HG03354 (cell line): Measurements from ENCODE around the gene FAM89B.

Experiments used
- ATAC-seq: cut with Tn5 transposase; IDR thresholded peaks from one replicate; pipeline ENCODE4 v1.9.1; 2021; ENCODE audit warnings: mild to moderate bottlenecking; ENCODE audit not compliant: unreplicated experiment, poor library complexity, severe bottlenecking

The FAM89B gene

DNA sequence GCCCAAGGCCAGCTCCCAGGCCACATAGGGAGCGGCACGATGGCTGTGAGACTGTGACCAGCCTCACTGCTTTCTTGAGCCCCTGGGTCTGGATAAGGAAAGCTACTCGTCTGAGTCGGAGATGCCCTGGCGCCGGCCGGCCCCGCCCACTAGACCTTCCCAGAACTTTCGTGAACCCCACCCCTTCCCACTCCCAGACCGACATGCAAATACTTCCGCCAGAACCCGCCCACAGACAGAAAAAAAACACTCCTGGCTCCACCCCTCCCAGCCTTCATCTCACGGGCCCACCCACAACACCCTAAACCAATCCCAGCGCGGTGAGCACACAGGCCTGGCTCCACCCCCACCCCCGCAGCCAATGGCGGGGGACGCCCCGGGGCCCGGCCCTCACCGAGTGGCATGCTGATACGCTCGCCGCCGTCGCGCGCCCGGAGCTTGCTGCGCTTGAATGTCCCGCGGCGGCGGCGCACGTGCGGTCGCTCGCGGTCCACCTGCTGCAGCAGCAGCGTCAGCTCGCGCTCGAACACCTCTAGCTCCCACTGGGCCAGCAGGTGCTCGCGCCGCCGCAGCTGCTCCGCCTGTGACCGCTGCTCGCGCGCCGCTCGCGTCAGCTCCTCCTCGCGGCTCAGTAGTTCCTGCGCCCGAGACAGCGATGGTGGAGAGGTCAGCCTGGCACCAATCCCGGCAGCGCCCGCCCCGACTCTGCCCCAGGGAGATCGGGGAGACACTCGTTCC is 34.7 kb downstream of the FAM89B start:
- no peak for ATAC-seq

DNA sequence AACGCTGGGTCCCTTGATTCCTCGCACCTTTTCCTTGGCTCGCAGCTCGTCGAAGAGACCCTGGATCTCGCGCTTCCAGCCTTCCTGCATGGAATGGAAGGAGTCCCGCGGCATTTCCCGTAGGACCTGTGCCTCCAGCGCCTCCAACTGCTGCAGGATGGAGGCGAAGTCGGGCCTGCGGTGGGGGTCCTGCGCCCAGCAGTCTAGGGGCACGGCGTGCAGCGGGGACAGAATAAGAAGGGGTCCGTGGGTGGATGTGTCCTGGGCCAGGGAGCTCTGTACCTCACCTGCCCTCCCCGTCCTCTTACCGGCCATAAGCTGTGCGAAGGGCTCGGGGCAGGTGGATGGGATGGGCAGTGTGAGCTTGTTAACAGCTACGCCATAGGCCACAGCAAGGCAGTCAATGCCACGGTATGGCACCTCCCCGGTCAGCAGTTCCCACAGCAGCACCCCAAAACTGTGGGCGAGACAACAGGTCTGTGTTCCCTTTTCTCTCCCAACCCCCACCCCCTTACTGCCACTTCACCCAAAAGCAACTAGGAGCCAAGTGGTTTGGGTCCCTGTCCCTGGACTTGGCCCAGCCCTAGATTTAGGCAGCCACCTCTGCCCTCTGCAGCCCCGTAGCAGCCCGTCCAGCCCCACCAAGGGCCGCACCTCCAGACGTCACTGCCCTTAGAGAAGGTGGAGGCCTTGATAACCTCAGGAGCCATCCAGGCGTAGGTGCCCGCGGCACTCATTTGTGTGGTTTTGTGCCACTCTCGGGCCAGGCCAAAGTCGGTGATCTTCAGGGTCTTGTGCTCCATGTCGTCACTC is 35.5 kb downstream of the FAM89B start:
- ATAC-seq = no peak

DNA sequence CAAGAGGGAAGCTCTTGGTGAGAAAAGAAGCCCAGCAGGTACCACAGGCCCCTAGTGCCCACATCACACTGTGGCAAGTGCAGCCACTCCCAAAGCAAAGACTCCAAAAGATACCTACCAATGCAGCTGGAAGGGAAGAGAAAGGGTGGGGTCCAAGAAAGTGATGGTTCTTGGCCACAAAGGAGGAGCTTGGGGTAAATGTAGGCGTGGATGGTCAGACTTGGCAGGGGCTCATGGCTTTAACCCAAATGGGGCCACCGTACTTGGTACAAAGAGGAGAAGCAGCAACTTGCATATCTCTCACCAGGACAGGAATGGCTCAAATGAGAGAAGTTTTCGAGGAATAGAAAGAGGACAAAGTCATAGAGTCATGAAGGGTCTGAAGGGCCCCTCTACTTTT is 36.9 kb downstream of the FAM89B start:
- no peak for ATAC-seq

DNA sequence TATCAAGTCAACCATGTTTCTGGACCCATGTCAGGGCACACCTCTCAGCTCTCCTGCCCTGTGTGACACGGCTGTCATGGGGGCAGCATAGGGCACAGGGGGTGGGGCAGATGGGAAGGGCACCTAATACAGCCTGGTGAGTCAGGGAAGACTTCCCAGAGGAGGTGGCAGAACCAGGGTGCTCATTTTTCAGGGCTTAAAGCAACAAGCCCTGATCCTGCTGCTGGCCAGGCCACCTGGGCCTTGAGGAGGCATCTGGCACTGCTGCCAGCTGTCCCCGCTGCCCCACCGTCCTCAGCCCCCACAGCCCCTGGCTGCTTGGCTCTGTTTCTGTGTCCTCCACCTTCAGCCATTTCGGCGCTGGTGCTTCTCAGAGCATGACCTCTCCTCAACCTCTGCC is 37.3 kb downstream of the FAM89B start:
- ATAC-seq = no peak

DNA sequence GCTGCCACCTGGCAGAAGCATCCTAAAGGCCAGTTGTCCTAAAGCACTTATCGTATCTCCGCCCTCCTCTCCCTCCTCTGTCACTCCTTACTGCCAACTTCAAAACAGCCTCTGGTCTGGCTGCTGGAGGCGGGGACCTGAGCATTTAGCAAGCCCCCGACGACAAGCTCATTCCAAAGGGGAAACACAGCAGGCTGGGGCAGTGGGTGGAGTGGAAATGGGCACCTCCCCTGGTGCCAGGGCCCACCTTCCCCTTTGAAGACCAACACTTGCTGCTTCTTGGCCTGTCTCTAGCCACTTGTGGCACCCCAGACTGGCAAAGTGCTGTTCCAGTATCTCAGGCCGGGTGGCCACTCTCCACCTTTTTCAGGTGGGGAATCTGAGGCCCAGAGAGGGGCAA is 38.1 kb downstream of the FAM89B start:
- ATAC-seq = no peak

DNA sequence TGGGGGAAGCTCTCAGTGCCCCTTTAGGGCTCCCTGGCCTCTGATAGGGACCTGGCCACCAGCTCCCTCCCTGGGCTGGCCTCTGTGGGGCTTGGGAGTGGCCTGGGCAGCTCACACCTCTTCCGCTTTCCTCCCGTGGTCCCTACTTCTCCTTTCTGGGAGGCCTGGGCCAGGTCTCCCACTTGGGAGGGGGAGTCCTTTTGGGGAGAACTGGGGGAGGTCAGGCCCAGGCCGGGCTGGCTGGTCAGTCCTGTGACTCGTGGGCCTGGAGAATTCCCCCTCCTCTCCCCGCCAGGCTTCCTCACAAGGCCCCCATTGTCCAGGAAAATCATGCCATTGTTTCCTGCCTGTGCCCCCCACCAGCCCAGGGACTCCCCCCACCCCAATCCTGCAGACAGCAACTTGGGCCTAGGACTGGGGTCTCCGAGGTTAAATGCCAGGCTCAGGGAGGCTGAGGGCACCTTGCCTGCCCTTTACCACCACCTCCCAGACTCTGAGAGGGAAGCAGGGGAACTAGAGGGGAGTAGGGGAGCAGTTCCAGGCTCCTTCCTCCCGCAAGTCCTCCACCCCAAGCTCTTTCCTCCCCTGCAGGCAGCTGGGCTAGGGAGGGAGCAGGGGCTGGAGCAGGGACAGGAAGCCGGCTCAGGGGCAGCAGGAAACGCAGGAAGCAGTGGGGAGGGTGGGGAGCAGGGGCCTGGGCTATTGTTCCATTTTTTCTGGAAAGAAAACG is 38.9 kb downstream of the FAM89B start:
- ATAC-seq = no peak

DNA sequence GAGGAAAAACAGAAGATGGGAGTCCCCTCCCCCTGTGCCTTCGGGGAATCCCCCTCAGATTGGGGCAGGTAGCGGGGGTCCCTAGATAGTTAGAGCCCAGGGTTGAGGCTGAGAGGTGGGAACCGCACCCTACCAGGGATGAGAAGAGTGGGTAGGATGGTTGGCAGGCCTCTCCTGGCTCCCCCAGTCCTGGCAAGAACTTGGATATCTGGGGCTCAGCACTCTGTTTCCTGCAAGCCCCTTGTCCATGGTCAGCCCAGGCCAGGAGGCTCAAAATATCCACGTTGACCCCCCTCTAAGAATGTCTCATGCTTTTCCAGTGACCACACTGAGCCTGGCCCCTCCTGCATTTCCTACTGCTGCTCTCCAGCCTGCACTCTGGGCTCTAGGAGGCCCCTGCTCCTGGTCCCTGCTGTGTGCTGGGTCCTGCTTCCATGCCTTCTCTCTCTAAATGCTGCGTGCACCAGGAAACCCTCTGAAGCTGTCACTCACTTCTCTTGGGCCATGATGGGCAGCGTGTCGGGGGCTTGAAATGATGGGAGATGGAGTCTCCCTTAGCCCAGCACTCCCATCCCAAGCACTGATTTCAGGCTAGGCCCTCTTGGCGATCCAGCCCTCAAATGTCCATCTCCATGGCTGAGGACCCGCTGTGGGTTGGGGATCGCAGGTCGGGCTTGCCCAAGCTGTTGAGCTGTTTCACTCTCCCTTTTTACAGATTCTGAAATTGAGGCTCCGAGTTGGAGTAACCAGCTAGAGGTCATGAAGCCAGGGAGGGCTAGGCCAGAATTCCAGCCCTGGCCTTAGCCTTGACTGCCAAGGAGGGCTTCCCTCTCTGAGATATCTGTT is 39.6 kb downstream of the FAM89B start:
- ATAC-seq = no peak

DNA sequence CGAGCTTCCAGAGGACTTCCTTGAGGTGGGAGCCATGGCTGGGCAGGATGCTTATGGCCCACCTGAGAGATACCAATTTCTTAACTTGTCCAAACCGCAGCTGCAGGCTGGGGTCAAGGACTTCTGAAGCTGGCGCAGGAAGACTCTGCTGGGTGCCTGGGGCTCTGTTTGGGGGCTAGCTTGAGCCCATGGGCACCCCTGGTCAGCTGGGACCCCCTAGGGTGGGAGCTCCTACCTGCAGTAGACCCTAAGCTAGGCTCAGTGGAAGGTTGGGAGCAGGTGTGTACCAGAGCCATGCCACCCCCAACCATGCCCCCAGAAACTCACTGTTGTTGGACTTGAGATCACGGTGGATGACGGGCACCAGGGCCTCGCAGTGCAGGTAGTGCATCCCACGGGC is 40.4 kb downstream of the FAM89B start:
- no peak for ATAC-seq

DNA sequence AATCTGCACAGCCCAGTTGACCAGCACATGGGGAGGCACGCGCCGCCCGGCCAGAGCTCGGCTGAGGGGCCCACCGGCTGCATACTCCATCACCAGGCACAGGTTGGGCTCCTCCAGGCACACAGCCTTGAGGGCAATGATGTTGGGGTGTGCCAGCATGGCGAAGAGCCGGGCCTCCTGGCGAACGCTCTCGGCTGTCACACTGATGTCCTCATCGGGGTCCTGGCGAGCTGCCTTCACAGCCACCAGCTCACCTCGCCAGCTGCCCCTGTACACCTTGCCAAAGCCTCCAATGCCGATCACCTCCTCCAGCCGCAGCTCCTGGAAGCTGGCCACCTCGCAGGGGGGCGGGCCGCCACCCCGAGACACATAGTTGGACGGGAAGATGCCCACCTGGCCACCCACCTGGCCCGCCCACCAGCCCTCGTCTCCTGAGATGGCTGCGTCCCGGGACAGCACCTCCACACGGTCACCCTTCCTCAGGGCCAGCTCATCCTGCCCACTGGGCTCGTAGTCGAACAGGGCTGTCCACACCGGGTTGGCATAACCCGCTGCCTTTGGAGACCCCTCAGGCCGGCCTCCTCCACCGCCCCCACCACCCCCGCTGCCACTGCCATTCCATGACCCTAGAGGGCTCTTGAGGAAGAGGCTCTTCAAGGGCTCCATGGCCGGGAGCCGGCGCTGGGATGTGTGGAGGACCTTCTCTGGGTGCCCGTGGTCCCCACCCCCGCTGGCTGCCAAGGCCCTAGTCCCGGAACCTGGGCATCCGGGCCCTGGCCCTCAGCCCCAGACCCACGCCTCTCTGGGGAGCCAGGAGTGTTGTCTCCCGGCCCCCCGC is 41.0 kb downstream of the FAM89B start:
- no peak for ATAC-seq

DNA sequence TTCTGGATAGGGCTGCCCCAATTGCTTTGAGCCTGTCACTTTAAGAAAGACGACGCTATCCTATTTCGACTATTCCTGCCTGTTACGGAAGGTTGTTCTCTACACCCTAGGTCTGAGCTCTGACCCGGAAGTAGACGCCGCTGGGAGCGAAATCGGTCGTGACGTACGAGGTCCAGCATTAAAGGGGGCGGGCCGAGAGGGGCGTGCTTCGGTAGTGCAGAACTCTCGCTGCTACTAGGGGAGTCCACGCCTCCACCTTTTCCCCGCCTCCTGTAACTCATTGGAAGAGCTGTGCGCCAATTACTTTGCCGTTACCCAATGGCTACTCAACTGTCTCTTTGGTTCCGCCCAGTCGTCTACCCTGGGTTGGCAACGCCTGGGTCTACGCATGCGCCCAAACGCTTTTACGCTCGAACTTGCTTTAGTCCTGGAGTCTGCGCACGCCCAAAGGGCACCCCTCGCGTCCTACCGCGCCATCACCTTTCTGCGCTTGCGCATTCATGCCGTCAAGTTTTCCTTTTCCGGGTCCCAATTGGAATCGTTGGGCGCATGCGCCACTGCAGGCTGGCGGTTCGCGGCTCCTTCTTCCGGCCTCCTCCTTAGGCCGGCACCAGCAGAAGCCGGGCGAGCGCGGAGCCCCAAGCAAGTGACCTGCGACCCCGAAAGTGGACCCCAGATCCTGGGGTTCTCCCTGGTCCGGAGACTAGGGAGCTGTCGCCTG is 43.1 kb downstream of the FAM89B start, which contains the start of gene PCNX3:
PCNX3 (plus strand) TSS at position 548 of the 721 bp plus-strand sequence. CDS start 536 bp downstream, outside the sequence.
- peak; percentile 80 for ATAC-seq

DNA sequence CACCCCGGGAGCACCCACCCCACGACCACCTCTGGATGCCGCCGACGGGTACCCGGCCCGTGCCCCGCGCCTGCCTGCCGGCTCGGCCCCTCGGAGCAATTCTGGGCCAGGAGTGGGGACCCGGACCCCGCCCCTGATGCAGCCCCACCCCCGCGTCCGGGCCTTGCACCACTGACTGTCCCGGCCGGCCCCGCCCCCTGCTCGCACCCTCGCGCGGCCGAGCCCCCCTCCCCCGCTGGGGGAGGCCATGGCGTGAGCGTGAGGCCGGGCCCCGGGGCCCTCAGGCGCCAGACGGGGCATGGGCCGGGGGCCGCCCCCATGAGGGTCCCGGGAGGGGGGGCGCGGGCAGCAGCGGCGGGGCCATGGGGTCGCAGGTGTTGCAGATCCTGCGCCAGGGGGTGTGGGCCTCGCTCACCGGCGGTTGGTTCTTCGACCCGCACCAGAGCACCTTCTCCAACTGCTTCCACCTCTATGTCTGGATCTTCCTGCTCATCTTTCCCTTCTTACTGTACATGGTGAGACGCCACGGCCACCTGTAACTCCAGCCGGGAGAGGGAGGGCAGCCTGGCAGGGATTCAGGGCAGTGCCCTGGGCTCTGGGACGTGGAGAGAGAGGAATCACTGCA is 43.7 kb downstream of the FAM89B start:
- ATAC-seq = peak; percentile 14

DNA sequence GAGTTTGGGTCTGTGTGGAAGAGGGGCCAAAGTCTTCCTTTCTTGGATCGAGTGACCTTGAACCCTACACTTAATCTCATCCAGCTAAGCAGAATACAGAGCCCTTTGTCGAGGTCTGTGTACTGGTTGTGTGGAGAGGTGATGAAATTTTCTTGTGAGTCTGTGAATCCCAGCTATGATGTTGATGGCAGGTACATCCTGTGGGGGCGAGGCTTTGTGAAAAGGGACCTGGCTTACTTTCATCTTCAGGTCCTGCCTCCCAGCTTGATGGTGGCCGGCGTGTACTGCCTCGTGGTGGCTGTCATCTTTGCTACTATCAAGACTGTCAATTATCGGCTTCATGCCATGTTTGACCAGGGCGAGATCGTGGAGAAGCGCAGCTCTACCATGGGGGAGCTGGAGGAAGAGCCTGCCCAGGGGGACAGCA is 44.2 kb downstream of the FAM89B start:
- no peak for ATAC-seq

DNA sequence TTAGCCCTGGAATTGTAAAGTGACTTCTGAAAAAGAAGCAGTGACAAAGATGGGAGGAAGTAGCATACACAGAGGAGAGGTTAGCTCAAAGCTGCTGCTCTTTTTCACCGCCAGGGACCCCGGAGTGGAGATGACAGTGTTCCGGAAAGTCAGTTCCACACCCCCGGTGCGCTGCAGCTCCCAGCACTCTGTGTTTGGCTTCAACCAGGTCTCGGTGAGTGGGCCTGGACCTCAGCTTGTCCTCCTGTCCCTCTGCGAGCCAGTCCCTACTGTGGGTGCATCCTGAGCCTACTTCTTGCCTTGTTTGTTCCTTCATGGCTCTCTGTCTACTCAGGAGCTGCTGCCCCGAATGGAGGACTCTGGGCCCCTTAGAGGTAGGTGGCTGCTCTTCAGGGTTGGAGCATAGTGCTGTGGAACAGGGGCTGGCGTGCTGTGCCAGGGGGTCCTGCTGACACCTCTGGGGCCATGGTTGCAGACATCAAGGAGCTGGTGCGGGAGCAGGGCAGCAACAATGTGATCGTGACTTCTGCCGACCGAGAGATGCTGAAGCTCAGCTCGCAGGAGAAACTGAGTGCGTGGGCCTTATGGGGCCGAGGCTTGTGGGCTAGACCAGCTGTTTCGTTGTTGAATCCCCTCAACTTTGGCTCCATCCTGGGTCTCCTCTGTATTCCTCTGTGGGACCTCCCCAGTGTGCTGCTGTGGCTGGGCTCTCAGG is 45.0 kb downstream of the FAM89B start:
- no peak for ATAC-seq

DNA sequence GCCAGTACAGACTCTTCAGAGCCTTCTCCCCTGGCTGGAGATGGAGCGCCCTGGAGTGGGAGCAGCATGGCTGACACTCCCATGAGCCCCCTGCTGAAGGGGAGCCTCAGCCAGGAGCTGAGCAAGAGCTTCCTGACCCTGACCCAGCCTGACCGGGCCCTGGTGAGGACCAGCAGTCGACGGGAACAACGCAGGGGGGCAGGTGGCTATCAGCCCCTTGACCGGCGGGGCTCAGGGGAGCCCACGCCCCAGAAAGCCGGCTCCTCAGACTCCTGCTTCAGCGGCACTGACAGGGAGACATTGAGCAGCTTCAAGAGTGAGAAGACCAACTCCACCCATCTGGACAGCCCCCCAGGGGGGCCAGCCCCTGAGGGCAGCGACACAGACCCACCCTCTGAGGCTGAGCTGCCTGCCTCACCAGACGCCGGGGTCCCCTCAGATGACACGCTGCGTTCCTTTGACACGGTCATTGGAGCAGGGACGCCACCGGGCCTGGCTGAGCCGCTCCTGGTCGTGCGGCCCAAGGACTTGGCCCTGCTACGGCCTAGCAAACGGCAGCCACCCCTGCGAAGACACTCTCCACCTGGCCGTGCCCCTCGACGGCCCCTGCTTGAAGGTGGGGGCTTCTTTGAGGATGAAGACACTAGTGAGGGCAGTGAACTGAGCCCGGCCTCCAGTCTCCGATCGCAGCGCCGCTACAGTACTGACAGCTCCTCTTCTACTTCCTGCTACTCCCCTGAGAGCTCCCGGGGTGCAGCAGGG is 45.8 kb downstream of the FAM89B start:
- ATAC-seq = no peak

DNA sequence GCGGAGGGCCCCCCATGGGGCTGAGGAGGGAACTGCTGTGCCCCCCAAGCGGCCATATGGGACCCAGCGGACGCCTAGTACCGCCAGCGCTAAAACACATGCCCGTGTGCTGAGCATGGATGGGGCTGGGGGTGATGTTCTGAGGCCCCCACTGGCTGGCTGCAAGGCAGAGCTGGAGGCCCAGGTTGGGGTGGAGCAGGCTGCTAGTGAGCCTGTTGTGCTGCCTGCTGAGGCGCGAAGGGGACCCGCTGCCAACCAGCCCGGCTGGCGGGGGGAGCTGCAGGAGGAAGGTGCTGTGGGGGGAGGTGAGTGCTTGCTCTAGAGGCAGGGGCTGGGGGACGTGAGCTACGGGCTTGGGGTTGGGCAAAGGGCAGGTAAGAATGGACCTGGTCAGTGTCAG is 46.4 kb downstream of the FAM89B start:
- ATAC-seq = no peak

DNA sequence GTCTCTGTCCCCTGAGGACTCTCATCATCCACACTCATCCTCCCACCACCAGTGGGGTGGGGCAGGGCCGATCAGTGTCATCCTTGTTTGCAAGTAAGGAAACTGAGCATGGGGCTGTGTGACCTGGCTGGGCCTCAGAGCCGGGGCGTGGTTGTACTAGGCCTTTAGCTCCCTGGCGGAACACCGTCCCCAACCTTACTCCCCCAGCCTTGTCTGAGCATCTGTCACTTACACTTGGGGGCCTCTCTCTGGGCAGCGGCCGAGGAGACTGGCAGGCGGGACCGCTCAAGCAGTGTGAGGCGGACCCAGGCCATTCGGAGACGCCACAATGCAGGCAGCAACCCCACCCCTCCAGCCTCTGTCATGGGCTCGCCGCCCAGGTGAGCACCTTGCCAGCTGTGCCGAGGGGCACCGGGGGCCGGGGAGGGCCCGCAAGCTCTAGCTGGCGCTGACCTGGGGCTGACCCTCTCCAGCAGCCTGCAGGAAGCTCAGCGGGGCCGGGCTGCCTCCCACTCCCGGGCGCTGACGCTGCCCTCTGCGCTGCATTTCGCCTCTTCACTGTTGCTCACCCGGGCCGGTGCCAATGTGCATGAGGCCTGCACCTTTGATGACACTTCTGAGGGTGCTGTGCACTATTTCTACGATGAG is 47.1 kb downstream of the FAM89B start:
- ATAC-seq = no peak
